ENCODE results near the gene HOXC9.

Gene HOXC9

GRCh38 chr12:54000116-54001114, at the start of gene HOXC9:
HOXC9 (plus strand) TSS chr12:54000161; CDS start chr12:54000189, 28 bp downstream.
- DNase-seq (ENCODE audit: low read depth in 2 of 2) = no peak

GRCh38 chr12:53950437-53950773, 49.6 kb upstream of the HOXC9 start:
- no peak for DNase-seq (ENCODE audit: low read depth in 2 of 2)

GRCh38 chr12:53950789-53951576, 49.0 kb upstream of the HOXC9 start:
- DNase-seq (ENCODE audit: low read depth in 2 of 2) = no peak

GRCh38 chr12:53951577-53952334, 48.2 kb upstream of the HOXC9 start:
- no peak for DNase-seq (ENCODE audit: low read depth in 2 of 2)

DNA sequence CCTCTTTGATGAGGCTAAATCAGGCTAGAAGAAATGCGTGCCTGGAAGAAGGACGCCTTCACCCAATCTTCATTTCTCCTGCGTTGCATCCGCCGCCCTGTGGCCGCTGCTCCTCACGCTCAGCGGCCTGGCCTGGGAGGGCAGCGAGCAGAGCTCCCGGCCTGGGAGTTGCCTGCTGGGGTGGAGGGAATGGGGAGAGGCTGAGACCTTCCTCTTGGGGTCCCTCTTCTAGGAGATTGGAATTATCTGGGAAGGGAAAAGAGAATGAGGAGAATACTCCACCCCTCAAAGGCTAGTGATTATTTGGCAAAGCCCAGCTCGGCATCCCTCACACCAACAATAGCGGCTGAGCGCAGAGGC, 47.6 kb upstream of the HOXC9 start:
- no peak for DNase-seq (ENCODE audit: low read depth in 2 of 2)

GRCh38 chr12:53952871-53953734, 46.9 kb upstream of the HOXC9 start:
- no peak for DNase-seq (ENCODE audit: low read depth in 2 of 2)

GRCh38 chr12:53953831-53954693, 45.9 kb upstream of the HOXC9 start:
- DNase-seq (ENCODE audit: low read depth in 2 of 2) = no peak

DNA sequence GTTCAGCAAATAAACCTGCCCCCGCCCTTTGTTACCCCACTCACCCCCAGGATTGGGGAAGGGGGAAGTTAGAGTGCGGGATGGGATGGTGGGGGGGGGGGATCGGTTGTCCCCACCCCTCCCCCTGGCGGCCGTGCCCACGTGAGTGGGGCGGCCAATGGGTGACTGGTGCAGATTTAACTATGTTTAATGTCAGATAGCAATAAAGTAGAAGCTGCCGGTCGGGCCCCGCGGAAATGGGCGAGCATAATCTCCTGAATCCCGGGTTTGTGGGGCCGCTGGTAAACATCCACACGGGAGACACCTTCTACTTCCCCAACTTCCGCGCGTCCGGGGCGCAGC, 45.3 kb upstream of the HOXC9 start, which contains the start of gene HOXC12:
Gene HOXC12 (plus strand): TSS at position 210 of the 342 bp plus-strand sequence. CDS start 27 bp downstream, at position 237.
- no peak for DNase-seq (ENCODE audit: low read depth in 2 of 2)

DNA sequence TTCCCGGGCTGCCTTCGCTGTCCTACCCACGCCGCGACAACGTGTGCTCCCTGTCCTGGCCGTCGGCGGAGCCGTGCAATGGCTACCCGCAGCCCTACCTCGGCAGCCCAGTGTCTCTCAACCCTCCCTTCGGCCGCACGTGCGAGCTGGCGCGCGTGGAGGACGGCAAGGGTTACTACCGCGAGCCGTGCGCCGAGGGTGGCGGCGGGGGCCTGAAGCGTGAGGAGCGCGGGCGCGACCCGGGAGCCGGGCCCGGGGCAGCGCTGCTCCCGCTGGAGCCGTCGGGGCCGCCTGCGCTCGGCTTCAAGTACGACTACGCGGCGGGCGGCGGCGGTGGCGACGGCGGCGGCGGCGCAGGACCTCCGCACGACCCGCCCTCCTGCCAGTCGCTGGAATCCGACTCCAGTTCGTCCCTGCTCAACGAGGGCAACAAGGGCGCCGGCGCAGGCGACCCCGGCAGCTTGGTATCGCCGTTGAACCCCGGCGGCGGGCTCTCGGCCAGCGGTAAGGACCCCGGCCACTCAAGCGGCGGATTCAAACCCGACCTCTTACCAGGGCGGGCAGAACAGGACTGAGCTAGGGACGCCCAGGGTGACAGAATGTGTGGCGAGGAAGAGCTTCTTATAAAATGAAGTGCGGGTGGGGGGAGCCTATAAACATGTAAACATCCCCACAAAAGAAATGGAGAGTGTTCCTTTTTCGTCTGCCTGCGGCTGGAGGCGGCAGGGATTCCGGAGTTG, 44.8 kb upstream of the HOXC9 start:
- no peak for DNase-seq (ENCODE audit: low read depth in 2 of 2)

- no peak for DNase-seq (ENCODE audit: low read depth in 2 of 2)
Measured at GRCh38 chr12:53955776-53956250, 44.1 kb upstream of the HOXC9 start.

- no peak for DNase-seq (ENCODE audit: low read depth in 2 of 2)
Measured at GRCh38 chr12:53956251-53956887, 43.6 kb upstream of the HOXC9 start.

DNA sequence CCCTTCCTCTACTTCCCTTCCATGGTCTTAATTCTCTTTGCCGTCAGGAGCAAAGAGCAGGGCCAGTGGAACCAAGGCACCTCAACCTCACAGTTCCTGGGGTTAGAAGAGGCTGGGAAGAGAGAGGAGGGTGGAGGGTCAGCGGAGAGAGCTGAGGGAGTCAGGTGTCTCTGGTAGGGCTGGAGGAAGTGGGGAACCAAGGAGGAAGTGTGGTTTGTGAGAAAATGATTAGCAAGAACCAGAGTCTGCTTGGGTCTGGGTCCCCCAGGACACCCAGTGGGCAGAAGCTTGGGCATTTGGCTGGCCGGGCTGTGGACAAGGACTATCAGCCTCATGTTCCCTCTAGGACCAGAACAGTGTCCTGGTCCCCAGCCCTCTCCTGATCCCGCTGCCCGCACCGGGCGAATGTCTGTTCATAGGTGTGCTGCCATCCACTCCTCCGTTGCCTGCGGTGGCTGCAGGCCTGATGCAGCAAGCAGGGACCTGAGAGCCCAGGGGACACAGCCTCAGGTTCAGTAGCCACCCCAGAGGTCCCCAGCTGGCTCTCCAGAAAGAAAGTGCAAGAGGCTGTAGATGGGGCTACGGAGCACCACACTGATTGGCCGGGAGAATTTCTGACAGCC, 42.9 kb upstream of the HOXC9 start:
- DNase-seq (ENCODE audit: low read depth in 2 of 2) = no peak

GRCh38 chr12:53958128-53958527, 41.8 kb upstream of the HOXC9 start:
- DNase-seq (ENCODE audit: low read depth in 2 of 2) = no peak

DNA sequence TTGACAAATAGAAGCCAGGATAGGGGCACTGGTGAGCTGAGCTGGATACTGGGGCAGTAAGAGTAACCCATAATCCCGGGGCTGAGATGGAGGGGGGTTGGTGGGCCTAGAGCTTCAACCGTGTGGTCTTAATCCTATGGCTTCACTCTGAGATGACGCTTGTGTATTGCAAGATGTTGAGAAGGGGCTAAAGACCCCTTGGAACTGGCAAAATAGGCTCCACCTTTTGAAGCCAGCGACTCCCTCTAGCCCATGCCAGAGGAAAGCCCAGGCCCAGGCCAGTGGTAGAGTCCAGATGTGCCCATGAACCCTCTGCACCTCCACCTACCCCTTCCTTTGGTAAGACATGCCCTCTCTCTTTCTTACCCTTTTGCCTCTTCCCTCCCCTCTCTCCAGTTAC, 40.6 kb upstream of the HOXC9 start:
- DNase-seq (ENCODE audit: low read depth in 2 of 2) = no peak

DNA sequence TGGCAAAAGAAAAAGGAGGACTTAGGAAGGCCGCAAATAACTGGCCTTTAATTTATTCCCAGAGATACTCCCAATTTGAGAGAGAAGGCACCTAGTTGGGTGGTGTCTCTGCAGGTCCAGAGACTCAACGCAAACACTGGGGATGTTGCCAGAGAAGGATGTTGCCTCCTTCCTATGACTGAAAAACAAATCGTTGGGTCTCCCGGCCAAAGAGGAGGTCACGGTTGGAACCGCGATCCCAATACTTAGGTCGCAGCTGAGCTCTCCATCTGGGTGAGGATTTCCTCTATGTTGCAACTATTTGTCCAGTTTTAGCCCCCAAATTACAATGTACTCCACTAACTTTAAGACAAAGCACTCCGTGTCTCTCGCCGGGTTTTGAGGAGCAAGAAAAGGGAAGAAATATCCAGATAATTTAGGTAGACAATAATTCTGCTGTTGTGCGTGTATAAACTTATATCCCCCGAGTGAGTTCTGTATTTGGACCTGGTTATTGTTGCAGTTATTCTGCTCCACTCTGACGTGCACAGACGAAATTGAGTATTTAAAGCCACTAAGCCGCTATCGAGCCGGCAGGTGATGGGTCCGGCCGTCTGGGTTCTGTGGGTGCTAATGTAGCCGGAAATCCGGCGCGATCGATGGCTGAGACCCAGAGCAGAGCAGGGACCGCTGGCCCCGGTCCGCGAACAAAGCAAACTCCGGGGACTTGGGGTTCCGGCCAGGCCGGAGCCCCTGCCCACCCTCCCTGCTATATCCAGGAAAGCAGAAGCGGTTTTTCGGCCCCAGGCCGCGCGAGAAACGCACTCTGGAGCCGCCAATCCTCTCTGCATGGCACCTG, 39.6 kb upstream of the HOXC9 start:
- no peak for DNase-seq (ENCODE audit: low read depth in 2 of 2)

GRCh38 chr12:53961025-53961761, 38.8 kb upstream of the HOXC9 start:
- DNase-seq (ENCODE audit: low read depth in 2 of 2) = no peak

DNA sequence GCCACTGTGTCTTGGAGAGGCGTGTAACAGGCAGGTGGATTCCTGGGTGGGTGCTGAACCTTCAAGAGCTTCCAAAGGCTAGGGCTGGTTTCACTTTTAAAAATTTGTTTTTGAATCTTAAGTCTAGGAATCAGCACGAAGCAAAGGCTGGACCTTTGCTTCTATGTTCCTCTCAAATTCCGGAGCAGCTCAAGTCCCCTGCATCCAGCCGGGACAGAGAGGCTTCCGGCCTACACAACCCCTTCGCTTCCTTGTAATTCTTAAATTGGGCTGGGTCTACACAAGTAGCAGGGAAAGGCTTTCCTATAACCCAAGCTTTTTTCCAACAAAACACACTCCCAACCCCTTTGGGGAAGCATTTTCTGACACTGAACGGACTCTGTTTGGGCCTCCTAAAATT, 37.0 kb upstream of the HOXC9 start:
- DNase-seq (ENCODE audit: low read depth in 2 of 2) = no peak

Measured in stimulated activated CD8-positive, alpha-beta memory T cell treated with anti-CD3 and anti-CD28 coated beads, Interleukin-15, amount 100 ng/mL, for 4 hours (primary cell).